CD8-positive, alpha-beta memory T cell (primary cell): ENCODE measurements around the gene FAR1. TPM values are rescaled to one million over a fixed set of nuclear protein-coding genes. Genes with fewer than 3 reads are reported as not detected.
"Not testable (repeated sequence)": the region's sequence is repeated elsewhere in the genome, so short reads cannot be mapped to it uniquely, and the experiment has no call there.

Source experiments
- CTCF ChIA-PET: fragments of 350-600 bp; sonication (Branson Sonifier 250); formaldehyde crosslinking; loops from one replicate; lab custom pipeline; 2021; ENCODE audit warnings: antibody characterized with exemption; lab: Charles Lee
- POLR2A ChIA-PET: fragments of 350-600 bp; sonication (Branson Sonifier 250); formaldehyde crosslinking; loops from one replicate; lab custom pipeline; 2021; ENCODE audit warnings: antibody characterized with exemption; lab: Charles Lee
- DNase-seq, 5 donors: peaks; one replicate each; pipeline versions ENCODE4 v3.0.0 to v3.0.0-alpha.2; 2020 to 2022; ENCODE audit warnings: mixed read lengths in 1 of 5
- H3K27ac ChIP-seq: one replicate; pipeline ENCODE4 v1.7.0; 2013; ENCODE audit warnings: low read depth, mild to moderate bottlenecking, low read length, moderate library complexity
- H3K27me3 ChIP-seq: 2 replicates; pipeline ENCODE4 v1.7.0; 2013; ENCODE audit warnings: low read length, mild to moderate bottlenecking; ENCODE audit not compliant: insufficient read depth, poor library complexity, severe bottlenecking
- H3K36me3 ChIP-seq: 2 replicates; pipeline ENCODE4 v1.7.0; 2013; ENCODE audit warnings: mild to moderate bottlenecking, low read length, moderate library complexity; ENCODE audit not compliant: insufficient read depth
- H3K4me1 ChIP-seq: 2 replicates; pipeline ENCODE4 v1.7.0; 2013; ENCODE audit warnings: mild to moderate bottlenecking, low read length, moderate library complexity; ENCODE audit not compliant: insufficient read depth
- H3K4me3 ChIP-seq: 2 replicates; pipeline ENCODE4 v1.7.0; 2013; ENCODE audit warnings: mild to moderate bottlenecking, low read length
- H3K9me3 ChIP-seq: 2 replicates; pipeline ENCODE4 v1.7.0; 2013; ENCODE audit warnings: mild to moderate bottlenecking, low read length
- H3K27ac Mint-ChIP-seq, 8 donors: one replicate each; pipeline ENCODE4 v1.8.0; 2020 to 2021; ENCODE audit warnings: mixed read lengths in 8 of 8, mild to moderate bottlenecking in 6 of 8, inconsistent platforms in 3 of 8, moderate library complexity in 3 of 8
- H3K27me3 Mint-ChIP-seq, 2 donors: one replicate each; pipeline ENCODE4 v1.8.0; 2020 to 2021; ENCODE audit warnings: mixed read lengths in 2 of 2, mild to moderate bottlenecking in 1 of 2, moderate library complexity in 1 of 2
- H3K36me3 Mint-ChIP-seq, 3 donors: one replicate each; pipeline ENCODE4 v1.8.0; 2020 to 2021; ENCODE audit warnings: mixed read lengths in 3 of 3, inconsistent platforms in 1 of 3, mild to moderate bottlenecking in 1 of 3
- H3K4me1 Mint-ChIP-seq, 3 donors: one replicate each; pipeline ENCODE4 v1.8.0; 2020 to 2021; ENCODE audit warnings: mixed read lengths in 3 of 3, inconsistent platforms in 1 of 3, mild to moderate bottlenecking in 1 of 3
- H3K4me3 Mint-ChIP-seq, 7 donors: one replicate each; pipeline ENCODE4 v1.8.0; 2020 to 2021; ENCODE audit warnings: mixed read lengths in 7 of 7, mild to moderate bottlenecking in 6 of 7, moderate library complexity in 4 of 7, inconsistent platforms in 2 of 7
- H3K9me3 Mint-ChIP-seq, 5 donors: one replicate each; pipeline ENCODE4 v1.8.0; 2020 to 2022; ENCODE audit warnings: mixed read lengths in 5 of 5, mild to moderate bottlenecking in 3 of 5, moderate library complexity in 2 of 5, inconsistent platforms in 1 of 5
- polyA plus RNA-seq: library from polyadenylated mRNA; unstranded; fragments of 300-500 nt; fragmentation: Illumina TruSeq; gene quantifications from one replicate; pipeline ENCODE4 v1.2.3, GENCODE V29; 2021
- total RNA-seq, 2 experiments: library from RNA; stranded (reverse); gene quantifications; one replicate each; pipeline ENCODE4 v1.2.3, GENCODE V29; 2021

FAR1 gene
- total and polyA plus RNA-seq, 3 experiments from 2014 or later, result 11.1 to 48.3 (median 44.9) TPM

DNA sequence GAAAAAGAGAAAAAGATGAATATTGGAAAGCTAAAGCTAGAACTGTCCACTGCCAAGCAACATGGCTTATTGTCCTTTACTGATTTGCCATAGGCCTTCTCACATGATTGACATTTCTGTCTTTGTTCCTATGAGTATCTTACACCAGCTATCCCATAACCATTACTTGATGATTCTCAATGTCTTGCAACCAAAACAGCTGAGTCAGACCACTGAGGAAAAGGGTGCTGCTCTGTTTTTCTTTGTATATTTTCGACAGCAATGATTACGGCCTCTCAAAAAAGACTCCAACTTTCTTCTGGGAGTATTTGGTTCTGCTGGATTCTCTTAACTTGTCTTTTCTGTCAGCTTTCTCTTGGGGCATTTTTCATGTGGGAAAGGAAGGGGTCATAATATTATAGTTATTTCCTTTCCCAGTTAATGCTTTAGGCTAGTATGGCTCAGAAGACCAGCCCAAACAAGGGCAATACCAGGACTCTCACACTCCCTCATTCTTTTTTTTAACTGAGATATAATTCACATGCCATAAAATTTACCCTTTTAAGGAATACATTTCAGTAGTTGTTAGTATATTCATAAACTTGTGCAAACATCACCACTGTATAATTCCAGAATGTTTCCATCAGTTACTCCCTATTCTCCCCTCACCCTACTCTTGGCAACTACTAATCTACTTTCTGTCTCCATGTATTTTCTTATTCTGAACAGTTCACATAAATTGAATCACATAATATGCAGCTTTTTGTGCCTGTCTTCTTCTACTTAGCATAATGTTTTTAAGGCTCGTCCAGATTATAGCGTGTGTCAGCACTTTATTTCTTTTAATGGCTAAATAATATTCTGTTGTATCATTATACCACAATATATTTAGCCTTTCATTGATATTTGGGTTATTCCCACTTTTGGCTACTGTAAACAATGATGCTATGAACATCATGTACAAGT, 31.1 kb upstream of the FAR1 start:
- Mint-ChIP-seq H3K4me1 (no peaks in the 10 kb centered on the region), H3K27me3 (peaks cover 6 to 41% of the 10 kb centered on the region in 2 donors), H3K27ac (no peak overlapping the region), H3K9me3 (peaks cover 0 to 11% (median 5%) of the 10 kb centered on the region in 5 donors), H3K36me3 (no peaks in the 10 kb centered on the region), H3K4me3 (no peak overlapping the region)
- Histone ChIP-seq H3K27me3 (peaks cover 6% of the 10 kb centered on the region), H3K4me1 (no peaks in the 10 kb centered on the region), H3K36me3 (no peaks in the 10 kb centered on the region), H3K4me3 (no peak overlapping the region), H3K27ac (no peak overlapping the region), H3K9me3 (no peaks in the 10 kb centered on the region)
- CTCF ChIA-PET, result no interaction called here
- POLR2A ChIA-PET, result no interaction called here
- DNase-seq, result no peak

DNA sequence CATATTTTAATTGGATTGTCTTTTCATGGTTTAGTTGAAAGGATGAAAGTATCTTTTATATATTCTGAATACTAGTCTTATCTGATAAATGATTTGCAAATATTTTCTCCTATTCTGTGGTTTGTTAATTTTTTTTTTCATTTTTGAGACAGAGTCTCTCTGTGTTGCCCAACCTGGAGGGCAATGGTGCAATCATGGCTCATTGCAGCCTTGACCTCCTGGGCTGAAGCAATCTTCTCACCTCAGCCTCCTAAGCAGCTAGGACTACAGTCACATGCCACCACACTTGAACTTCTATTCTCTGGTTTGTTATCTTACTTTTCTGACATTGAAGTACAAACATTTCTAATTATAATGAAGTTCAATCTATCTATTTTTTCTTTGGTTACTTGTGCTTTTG, 30.0 kb upstream of the FAR1 start:
- H3K27me3 Mint-ChIP-seq, result peaks cover 6 to 38% of the 10 kb centered on the region in 2 donors
- no peak for DNase-seq
- ChIA-PET CTCF (no interaction called here), POLR2A (no interaction called here)
- Histone ChIP-seq H3K4me1 (no peaks in the 10 kb centered on the region), H3K9me3 (no peaks in the 10 kb centered on the region), H3K36me3 (no peaks in the 10 kb centered on the region), H3K4me3 (no peak overlapping the region), H3K27ac (no peak overlapping the region), H3K27me3 (peaks cover 6% of the 10 kb centered on the region)
- H3K9me3 Mint-ChIP-seq, result peaks cover 0 to 11% (median 5%) of the 10 kb centered on the region in 5 donors
- H3K4me3 Mint-ChIP-seq, result no peak overlapping the region
- H3K36me3 Mint-ChIP-seq, result no peaks in the 10 kb centered on the region
- no peaks in the 10 kb centered on the region for H3K4me1 Mint-ChIP-seq
- H3K27ac Mint-ChIP-seq, result no peak overlapping the region

DNA sequence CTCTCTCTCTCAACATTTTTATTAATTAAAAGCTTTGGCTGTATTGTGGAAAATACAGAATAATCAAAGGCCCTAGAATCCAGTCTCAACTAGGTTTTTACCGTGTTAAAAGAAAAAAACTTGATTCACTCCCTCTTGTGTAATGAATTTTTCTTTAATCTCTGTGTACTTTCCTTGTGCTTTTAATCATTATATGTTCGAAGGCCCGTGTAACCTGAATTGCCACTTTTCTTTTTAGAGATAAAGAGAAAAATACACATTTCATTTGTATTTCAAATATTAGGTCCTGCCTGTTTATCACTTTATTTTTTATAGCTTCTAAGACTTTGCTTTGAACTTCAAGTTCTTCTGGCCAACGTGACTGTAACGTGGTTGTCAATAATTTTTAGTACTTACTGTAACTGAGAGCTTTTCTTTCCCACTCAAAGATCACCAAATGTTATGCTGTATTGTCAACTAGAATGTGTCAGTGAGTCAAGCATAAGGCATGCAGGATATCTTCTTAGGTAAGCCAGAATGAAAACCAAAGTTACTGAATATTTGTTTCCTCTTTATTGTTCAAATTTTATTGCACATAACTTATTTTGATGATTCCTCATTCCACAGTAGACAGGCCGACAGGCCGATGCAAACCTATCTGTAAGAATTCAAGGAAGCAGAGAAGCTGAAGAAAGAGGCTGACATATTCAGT, 23.3 kb upstream of the FAR1 start:
- no peak for DNase-seq
- Mint-ChIP-seq H3K9me3 (peaks cover 0 to 2% (median under 1%) of the 10 kb centered on the region in 5 donors), H3K27ac (no peak overlapping the region), H3K4me3 (no peak overlapping the region), H3K4me1 (no peaks in the 10 kb centered on the region), H3K27me3 (peaks cover 15 to 21% of the 10 kb centered on the region in 2 donors), H3K36me3 (no peaks in the 10 kb centered on the region)
- no peak overlapping the region for H3K27ac ChIP-seq
- H3K9me3 ChIP-seq, result no peaks in the 10 kb centered on the region
- CTCF ChIA-PET, result no interaction called here
- POLR2A ChIA-PET, result no interaction called here
- H3K4me3 ChIP-seq, result no peak overlapping the region
- peaks cover 7% of the 10 kb centered on the region for H3K27me3 ChIP-seq
- no peaks in the 10 kb centered on the region for H3K36me3 ChIP-seq
- no peaks in the 10 kb centered on the region for H3K4me1 ChIP-seq

DNA sequence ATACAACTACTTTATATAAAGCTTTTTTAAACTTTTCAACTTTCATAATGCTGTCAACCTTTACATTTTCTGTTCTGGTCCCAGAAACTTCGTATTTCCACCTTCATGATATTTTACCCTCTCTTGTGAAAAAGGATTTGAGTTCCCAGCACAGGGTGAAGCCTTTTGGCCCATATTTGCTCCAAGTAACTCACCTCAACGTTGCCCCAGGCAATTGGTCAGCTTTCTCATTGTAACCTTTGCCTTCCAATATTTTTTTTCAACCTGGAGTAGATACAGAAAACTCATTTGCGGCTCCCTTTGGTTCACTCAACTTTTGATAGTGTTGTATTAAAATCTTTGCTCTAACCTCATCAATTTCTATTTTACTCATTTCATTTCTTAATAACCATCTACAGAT, 21.1 kb upstream of the FAR1 start:
- Histone ChIP-seq H3K36me3 (no peaks in the 10 kb centered on the region), H3K4me1 (no peaks in the 10 kb centered on the region), H3K4me3 (no peak overlapping the region), H3K27me3 (peaks cover 11% of the 10 kb centered on the region), H3K9me3 (no peaks in the 10 kb centered on the region), H3K27ac (no peak overlapping the region)
- Mint-ChIP-seq H3K27ac (no peak overlapping the region), H3K9me3 (peaks cover 0 to 3% (median 0%) of the 10 kb centered on the region in 5 donors), H3K27me3 (peaks cover 19% of the 10 kb centered on the region in 2 donors), H3K36me3 (peaks cover 0 to 3% (median 0%) of the 10 kb centered on the region in 3 donors), H3K4me3 (no peak overlapping the region), H3K4me1 (no peaks in the 10 kb centered on the region)
- POLR2A ChIA-PET, result no interaction called here
- DNase-seq, result no peak
- CTCF ChIA-PET, result no interaction called here

DNA sequence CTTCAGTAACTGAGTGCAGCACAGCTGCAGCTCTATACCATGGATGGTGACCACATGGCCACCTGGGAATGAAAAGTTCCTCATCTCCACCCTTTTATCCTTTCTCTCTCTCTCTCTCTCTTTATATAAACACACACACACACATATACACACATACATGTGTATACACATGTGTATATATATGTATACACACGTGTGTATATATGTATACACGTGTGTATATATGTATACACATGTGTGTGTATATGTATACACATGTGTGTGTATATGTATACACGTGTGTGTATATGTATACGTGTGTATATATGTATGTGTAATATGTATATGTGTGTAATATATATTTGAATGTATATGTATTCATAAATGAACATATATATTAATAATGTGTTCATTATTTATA, 18.8 kb upstream of the FAR1 start:
- H3K4me1 Mint-ChIP-seq, result no peaks in the 10 kb centered on the region
- peaks cover 0 to 3% (median 0%) of the 10 kb centered on the region in 5 donors for H3K9me3 Mint-ChIP-seq
- H3K27me3 Mint-ChIP-seq, result peaks cover 29 to 36% of the 10 kb centered on the region in 2 donors

DNA sequence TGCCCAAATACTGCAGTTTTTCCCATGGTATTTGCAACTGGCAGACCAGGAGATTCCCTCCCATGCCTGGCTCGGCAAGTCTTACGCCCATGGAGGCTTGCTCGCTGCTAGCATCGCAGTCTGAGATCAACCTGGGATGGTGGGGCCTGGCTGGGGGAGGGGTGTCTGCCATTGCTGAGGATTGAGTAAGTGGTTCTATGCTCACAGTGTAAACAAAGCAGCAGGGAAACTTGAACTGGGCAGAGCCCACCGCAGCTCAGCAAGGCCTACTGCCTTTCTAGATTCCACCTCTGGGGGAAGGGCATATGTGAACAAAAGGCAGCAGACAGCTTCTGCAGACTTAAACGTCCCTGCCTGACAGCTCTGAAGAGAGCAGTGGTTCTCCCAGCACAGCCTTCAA, 17.0 kb upstream of the FAR1 start:
- DNase-seq, H3K4me1 Mint-ChIP-seq, H3K9me3 ChIP-seq, H3K4me3 Mint-ChIP-seq, H3K27ac Mint-ChIP-seq, H3K27ac ChIP-seq, H3K36me3 ChIP-seq, POLR2A ChIA-PET, H3K4me1 ChIP-seq, CTCF ChIA-PET, H3K9me3 Mint-ChIP-seq, H3K4me3 ChIP-seq: not testable (repeated sequence)
- peaks cover 11% of the 10 kb centered on the region for H3K27me3 ChIP-seq
- H3K27me3 Mint-ChIP-seq, result peaks cover 34 to 44% of the 10 kb centered on the region in 2 donors
- H3K36me3 Mint-ChIP-seq, result peaks cover 0 to 11% (median 1%) of the 10 kb centered on the region in 3 donors

More for the DNA sequence above, 18.8 kb upstream of the FAR1 start:
- H3K27ac ChIP-seq, result no peak overlapping the region
- DNase-seq, result no peak
- H3K36me3 ChIP-seq, result no peaks in the 10 kb centered on the region
- peaks cover 11% of the 10 kb centered on the region for H3K27me3 ChIP-seq
- peaks cover 0 to 3% (median 0%) of the 10 kb centered on the region in 3 donors for H3K36me3 Mint-ChIP-seq
- no peaks in the 10 kb centered on the region for H3K4me1 ChIP-seq
- no peaks in the 10 kb centered on the region for H3K9me3 ChIP-seq
- no peak overlapping the region for H3K27ac Mint-ChIP-seq
- no peak overlapping the region for H3K4me3 Mint-ChIP-seq
- ChIA-PET CTCF (no interaction called here), POLR2A (no interaction called here)
- no peak overlapping the region for H3K4me3 ChIP-seq

DNA sequence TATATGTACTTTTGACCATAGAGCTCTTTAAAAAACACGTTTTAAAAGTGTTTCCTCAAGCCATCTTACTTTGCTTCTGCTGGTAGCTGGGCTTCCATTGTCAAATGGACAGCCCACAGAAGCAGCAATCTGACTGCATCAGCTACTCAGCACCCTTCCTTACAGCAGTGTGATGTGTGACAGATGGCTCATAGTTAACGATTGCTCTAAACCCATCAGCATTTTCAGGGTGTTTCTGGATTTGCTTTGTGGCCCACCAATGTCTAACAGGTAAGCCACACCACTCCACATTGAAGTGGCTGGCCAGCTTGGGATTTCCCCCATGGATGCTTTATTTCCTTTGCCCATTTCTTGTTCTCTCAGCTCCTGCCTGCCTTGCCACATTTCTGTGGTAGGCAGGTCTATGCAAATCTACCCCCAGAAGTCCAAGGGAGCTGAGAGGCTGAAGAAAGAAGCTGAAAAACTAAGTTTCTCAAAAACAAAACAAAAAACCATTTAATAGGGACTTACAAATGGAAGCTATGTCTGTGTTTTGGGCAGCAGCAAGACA, 7.3 kb upstream of the FAR1 start:
- no peaks in the 10 kb centered on the region for H3K9me3 ChIP-seq
- ChIA-PET POLR2A (no interaction called here), CTCF (no interaction called here)
- no peak overlapping the region for H3K27ac ChIP-seq
- Mint-ChIP-seq H3K27ac (no peak overlapping the region), H3K4me1 (no peaks in the 10 kb centered on the region), H3K27me3 (peaks cover 12 to 24% of the 10 kb centered on the region in 2 donors), H3K9me3 (peaks cover 4 to 29% (median 15%) of the 10 kb centered on the region in 5 donors), H3K36me3 (peaks cover 0 to 30% (median 2%) of the 10 kb centered on the region in 3 donors), H3K4me3 (no peak overlapping the region)
- no peaks in the 10 kb centered on the region for H3K4me1 ChIP-seq
- no peaks in the 10 kb centered on the region for H3K27me3 ChIP-seq
- H3K36me3 ChIP-seq, result no peaks in the 10 kb centered on the region
- no peak overlapping the region for H3K4me3 ChIP-seq
- DNase-seq, result no peak

DNA sequence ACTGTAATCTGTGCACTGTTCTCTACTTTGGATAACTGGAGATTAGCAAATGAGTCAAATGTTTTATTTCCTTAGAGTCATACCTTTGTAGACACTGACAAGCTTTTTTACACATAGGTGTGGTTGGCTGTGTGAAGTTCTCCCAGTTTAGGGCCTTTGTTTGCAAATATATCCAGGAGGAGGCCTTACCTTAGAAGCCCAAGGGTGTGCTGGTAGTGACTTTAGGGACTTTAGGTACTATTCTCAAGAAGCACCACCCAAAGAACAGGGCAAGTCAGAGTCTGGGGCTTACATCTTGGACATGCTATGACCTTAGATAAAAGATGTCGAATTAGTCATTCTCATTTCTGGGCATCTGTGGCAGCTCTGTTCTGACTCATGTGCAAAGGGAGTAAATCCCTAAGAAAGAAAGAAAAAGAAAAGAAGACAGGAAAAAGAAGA, 4.8 kb upstream of the FAR1 start:
- Mint-ChIP-seq H3K36me3 (peaks cover 2 to 17% (median 3%) of the 10 kb centered on the region in 3 donors), H3K9me3 (peaks cover 2 to 14% (median 10%) of the 10 kb centered on the region in 5 donors), H3K27me3 (peaks cover 15 to 20% of the 10 kb centered on the region in 2 donors), H3K4me1 (peaks cover 8 to 10% (median 10%) of the 10 kb centered on the region in 3 donors), H3K4me3 (no peak overlapping the region), H3K27ac (no peak overlapping the region)
- DNase-seq, result no peak
- H3K27me3 ChIP-seq, result no peaks in the 10 kb centered on the region
- H3K4me1 ChIP-seq, result peaks cover 9% of the 10 kb centered on the region
- ChIA-PET POLR2A (no interaction called here), CTCF (no interaction called here)
- H3K27ac ChIP-seq, result no peak overlapping the region
- no peak overlapping the region for H3K4me3 ChIP-seq
- H3K36me3 ChIP-seq, result no peaks in the 10 kb centered on the region
- H3K9me3 ChIP-seq, result no peaks in the 10 kb centered on the region
